Measurements from ENCODE around the gene FAM24B.
"Not testable (repeated sequence)": the region's sequence is repeated elsewhere in the genome, so short reads cannot be mapped to it uniquely, and the experiment has no call there.

Gene FAM24B

GRCh38 chr10:122879339-122880273 is at the start of gene FAM24B:
FAM24B (minus strand) TSS chr10:122879581; CDS start chr10:122850515, 29,066 bp downstream.
- DNase-seq = peak; percentile 68

GRCh38 chr10:122915700-122916099 is 36.3 kb upstream of the FAM24B start:
- no peak for DNase-seq

- DNase-seq = no peak
Observed at GRCh38 chr10:122911889-122912484, 32.6 kb upstream of the FAM24B start.

GRCh38 chr10:122910310-122910709 is 30.9 kb upstream of the FAM24B start, which contains the start of gene FAM24A:
FAM24A (plus strand) TSS chr10:122910610; CDS start chr10:122911635, 1,025 bp downstream.
- no peak for DNase-seq

- DNase-seq = not testable (repeated sequence)
Observed at GRCh38 chr10:122903861-122904260, 24.5 kb upstream of the FAM24B start.

- DNase-seq = no peak
Observed at GRCh38 chr10:122894261-122894944, 15.0 kb upstream of the FAM24B start.

- DNase-seq = no peak
Observed at GRCh38 chr10:122884166-122884565, 4.8 kb upstream of the FAM24B start.

- no peak for DNase-seq
Observed at GRCh38 chr10:122882766-122883165, 3.4 kb upstream of the FAM24B start.

GRCh38 chr10:122878799-122879338 is 512 bp downstream of the FAM24B start:
- DNase-seq = no peak

GRCh38 chr10:122877264-122877663 is 2.1 kb downstream of the FAM24B start:
- DNase-seq = no peak

GRCh38 chr10:122876467-122876855 is 2.9 kb downstream of the FAM24B start:
- DNase-seq = no peak

GRCh38 chr10:122875843-122876466 is 3.4 kb downstream of the FAM24B start:
- DNase-seq = no peak

GRCh38 chr10:122871947-122872346 is 7.4 kb downstream of the FAM24B start:
- not testable (repeated sequence) for DNase-seq

- not testable (repeated sequence) for DNase-seq
Observed at GRCh38 chr10:122868768-122869167, 10.6 kb downstream of the FAM24B start.

GRCh38 chr10:122866757-122867482 is 12.5 kb downstream of the FAM24B start:
- DNase-seq = not testable (repeated sequence)

- no peak for DNase-seq
Observed at GRCh38 chr10:122864901-122865300, 14.5 kb downstream of the FAM24B start.

- no peak for DNase-seq
Observed at GRCh38 chr10:122864194-122864592, 15.2 kb downstream of the FAM24B start.

- no peak for DNase-seq
Observed at GRCh38 chr10:122863216-122864193, 15.9 kb downstream of the FAM24B start.

GRCh38 chr10:122861711-122862161 is 17.6 kb downstream of the FAM24B start:
- no peak for DNase-seq

- no peak for DNase-seq
Observed at GRCh38 chr10:122859527-122859926, 19.9 kb downstream of the FAM24B start.

Measured in NCI-H524 treated with DMSO at 0.1 percent for 48 hours (cell line).